GM18502 (cell line): Measurements from ENCODE around the gene ZNF732.
A peak's percentile ranks its signal among the peaks of the same experiment; 100 is the strongest.
"Not testable (repeated sequence)": the region's sequence is repeated elsewhere in the genome, so short reads cannot be mapped to it uniquely, and the experiment has no call there.

Source experiments
- ATAC-seq: cut with Tn5 transposase; IDR thresholded peaks from one replicate; pipeline ENCODE4 v1.9.1; 2021; ENCODE audit warnings: mild to moderate bottlenecking; ENCODE audit not compliant: unreplicated experiment, poor library complexity

Gene ZNF732

GRCh38 chr4:304969-305680 lies at the start of gene ZNF732:
Gene ZNF732 (minus strand): TSS chr4:305474. CDS start chr4:305310, 164 bp downstream.
- ATAC-seq: no peak

- ATAC-seq: no peak
Observed at GRCh38 chr4:340011-340410, 34.7 kb upstream of the ZNF732 start.

- no peak for ATAC-seq
Observed at GRCh38 chr4:338759-339097, 33.5 kb upstream of the ZNF732 start.

- ATAC-seq: peak; percentile 47
Observed at GRCh38 chr4:337932-338758, 32.9 kb upstream of the ZNF732 start.

GRCh38 chr4:337143-337931 lies 32.1 kb upstream of the ZNF732 start, which contains the start of gene ZNF141:
Gene ZNF141 (plus strand): TSS chr4:337814. CDS start chr4:337984, 170 bp downstream.
- ATAC-seq: peak; percentile 96

- peak; percentile 0 for ATAC-seq
Observed at GRCh38 chr4:336893-337142, 31.5 kb upstream of the ZNF732 start.

- no peak for ATAC-seq
Observed at GRCh38 chr4:336099-336892, 31.0 kb upstream of the ZNF732 start.

GRCh38 chr4:335515-335914 lies 30.2 kb upstream of the ZNF732 start:
- no peak for ATAC-seq

GRCh38 chr4:328729-329128 lies 23.5 kb upstream of the ZNF732 start:
- no peak for ATAC-seq

- ATAC-seq: no peak
Observed at GRCh38 chr4:314296-314903, 9.1 kb upstream of the ZNF732 start.

GRCh38 chr4:309807-310206 lies 4.5 kb upstream of the ZNF732 start:
- ATAC-seq: no peak

- ATAC-seq: no peak
Observed at GRCh38 chr4:306551-306961, 1.3 kb upstream of the ZNF732 start.

- ATAC-seq: not testable (repeated sequence)
Observed at GRCh38 chr4:304516-304915, 758 bp downstream of the ZNF732 start.

GRCh38 chr4:302381-302780 lies 2.9 kb downstream of the ZNF732 start:
- ATAC-seq: no peak

- no peak for ATAC-seq
Observed at GRCh38 chr4:294732-295131, 10.5 kb downstream of the ZNF732 start.

- no peak for ATAC-seq
Observed at GRCh38 chr4:288891-289290, 16.4 kb downstream of the ZNF732 start.

- ATAC-seq: no peak
Observed at GRCh38 chr4:273309-274017, 31.8 kb downstream of the ZNF732 start.

GRCh38 chr4:271492-272103 lies 33.7 kb downstream of the ZNF732 start:
- no peak for ATAC-seq

- ATAC-seq: not testable (repeated sequence)
Observed at GRCh38 chr4:259240-259639, 46.0 kb downstream of the ZNF732 start.
